ENCODE measurements around the gene CABP7.
"Not testable (repeated sequence)": the region's sequence is repeated elsewhere in the genome, so short reads cannot be mapped to it uniquely, and the experiment has no call there.

The CABP7 gene

DNA sequence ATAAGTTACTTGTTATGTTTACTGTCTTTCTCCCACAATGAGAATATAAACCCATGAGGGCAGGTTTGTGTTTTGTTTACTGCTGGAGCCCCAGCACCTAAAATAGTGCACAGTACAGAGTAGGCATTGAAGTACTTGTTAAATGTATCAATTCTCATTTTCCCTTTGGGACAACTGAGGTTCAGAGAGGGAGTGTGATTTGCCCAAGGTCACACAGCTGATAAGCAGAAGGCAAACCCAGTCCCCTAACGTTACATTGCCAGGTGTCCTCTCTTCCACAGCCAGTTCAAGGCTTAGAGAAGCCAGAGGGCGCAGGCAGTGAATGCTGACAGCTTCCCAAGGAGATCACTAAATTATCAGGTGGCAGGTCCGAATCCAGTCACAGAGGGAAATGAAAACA is 30.2 kb downstream of the CABP7 start:
- DNase-seq: no peak

DNA sequence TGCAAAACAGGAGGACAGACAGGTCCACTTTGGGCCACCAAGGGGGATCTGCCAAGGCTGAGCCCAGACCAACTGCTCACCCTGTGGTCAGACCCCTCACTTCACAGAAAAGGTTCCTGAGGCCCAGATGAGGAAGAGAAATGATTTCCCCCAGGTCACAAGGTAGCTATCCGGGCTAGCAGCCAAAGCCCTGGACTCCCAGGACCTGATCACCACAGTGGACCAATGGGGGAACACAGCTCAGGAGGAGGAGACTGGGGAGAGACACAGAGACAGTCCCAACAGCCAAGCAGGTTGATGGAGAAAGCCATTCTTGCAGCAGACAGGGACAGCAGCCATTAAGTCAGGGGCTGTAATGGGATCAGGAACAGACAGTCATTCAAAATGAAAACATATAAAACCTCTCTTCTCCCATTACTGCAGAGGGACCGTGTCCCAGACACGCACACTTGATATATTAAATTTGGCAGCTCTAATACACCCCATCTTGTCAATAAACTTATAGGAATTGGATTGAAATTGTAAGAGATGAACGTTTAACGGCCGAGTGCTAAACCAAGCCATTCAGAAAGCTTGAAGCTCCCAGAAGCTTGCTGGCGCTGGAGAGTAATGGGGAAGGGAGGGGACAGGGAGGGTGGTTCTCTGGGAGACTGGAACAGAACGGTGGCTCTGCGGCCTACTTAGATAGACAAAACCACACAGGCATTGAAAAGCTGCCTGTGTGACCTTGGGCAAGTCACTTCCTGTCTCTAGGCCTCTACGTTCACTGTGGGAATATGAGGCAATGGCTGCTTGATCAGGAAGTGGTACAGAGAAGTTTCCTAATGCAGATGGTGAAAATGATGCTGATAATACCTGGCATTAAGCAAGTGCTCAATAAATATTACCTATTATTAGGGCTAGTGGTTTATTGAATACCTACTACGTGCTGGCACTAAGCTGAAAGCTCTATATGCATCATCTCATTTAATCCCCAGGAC is 31.0 kb downstream of the CABP7 start:
- no peak for DNase-seq

- DNase-seq: no peak
Measured at GRCh38 chr22:29751669-29752068, 31.9 kb downstream of the CABP7 start.

- DNase-seq: no peak
Measured at GRCh38 chr22:29753808-29754657, 34.2 kb downstream of the CABP7 start.

GRCh38 chr22:29754658-29755395 is 35.0 kb downstream of the CABP7 start:
- not testable (repeated sequence) for DNase-seq

DNA sequence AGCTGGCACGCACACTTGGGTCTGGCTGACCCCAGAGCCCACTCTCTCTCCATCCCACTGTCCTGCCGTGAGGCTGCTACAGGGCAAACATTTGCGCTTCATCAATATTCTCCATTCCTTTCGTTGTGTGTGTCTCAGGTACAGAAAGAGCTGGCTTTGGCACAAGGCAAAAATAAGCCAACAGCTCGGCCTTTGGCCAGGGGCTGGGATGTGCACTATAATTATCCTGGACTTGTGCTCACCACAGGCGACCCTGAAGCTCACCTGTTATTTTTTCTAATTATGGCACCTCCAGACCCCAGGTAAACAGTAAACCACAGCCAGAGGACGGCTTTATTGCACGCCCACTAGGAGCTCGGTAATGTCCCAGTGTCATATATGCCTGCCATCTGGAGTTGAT is 36.1 kb downstream of the CABP7 start:
- DNase-seq: no peak

DNA sequence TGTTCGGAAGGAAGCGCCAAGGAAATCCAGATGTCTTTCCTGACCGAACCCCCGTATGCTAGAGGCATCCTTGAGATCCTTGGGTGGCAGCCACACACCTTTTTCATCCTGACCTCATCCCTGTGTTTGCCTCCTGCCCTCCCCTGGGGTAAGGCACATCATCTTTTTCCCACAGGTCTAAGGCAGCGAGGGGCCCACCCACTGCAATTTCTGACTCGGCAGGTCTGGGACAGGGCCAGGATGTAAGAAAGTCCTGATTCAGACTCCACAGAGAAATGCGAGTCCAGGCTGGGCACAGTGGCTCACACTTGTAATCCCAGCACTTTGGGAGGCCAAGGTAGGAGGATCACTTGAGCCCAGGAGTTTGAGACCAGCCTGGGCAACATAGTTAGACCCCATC is 36.5 kb downstream of the CABP7 start:
- no peak for DNase-seq

GRCh38 chr22:29757096-29757495 is 37.3 kb downstream of the CABP7 start:
- DNase-seq: no peak

- peak; percentile 50 for DNase-seq
Measured at GRCh38 chr22:29758068-29758622, 38.3 kb downstream of the CABP7 start.

GRCh38 chr22:29758959-29759358 is 39.2 kb downstream of the CABP7 start:
- DNase-seq: no peak

DNA sequence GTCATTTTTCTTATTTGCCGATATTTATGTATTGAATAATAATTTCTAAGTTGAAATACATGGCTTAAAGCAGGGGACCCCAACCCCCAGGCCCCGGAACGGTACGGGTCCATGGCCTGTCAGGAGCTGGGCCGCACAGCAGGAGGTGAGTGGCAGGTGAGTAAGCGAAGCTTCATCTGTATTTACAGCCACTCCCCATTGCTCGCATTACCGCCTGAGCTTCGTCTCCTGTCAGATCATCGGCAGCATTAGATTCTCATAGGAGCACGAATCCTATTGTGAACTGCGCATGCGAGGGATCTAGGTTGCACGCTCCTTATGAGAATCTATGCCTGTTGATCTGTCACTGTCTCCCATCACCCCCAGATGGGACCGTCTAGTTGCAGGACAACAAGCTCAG is 42.5 kb downstream of the CABP7 start:
- no peak for DNase-seq

DNA sequence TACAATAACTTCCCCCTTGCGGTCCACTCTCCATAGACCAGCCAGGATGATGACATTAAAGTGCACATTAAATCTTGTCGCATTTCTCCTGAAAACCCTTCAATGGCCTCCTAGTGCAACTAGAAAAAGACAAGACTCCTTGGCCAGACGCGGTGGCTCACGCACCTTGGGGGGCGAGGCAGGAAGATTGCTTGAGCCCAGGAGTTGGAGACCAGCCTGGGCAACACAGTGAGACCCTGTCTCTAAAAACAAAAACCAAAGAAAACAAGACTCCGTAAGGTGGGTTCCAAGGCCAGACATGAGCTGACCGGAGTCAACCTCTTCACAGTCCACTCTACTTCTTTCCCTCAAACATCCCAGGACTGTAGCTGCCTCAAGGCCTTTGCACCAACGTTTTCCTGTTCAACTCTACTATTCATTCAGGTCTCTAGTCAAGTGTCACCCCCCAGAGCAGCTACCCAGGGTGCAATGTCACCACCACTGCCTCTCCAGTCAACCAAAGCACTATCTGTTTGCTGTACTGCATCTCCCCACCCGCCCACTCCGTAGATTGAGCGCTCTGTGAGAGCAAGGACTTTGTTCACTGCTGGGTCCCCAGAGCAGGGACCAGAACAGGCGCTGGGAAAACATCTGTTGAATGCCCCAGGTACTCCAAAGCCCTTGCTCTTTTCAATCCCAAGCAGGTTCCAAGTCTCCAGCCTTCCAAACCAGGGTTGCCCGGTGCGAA is 46.3 kb downstream of the CABP7 start:
- no peak for DNase-seq

- peak; percentile 97 for DNase-seq
Measured at GRCh38 chr22:29766632-29767170, 46.9 kb downstream of the CABP7 start, which contains the start of gene ZMAT5. Gene ZMAT5 (minus strand): TSS chr22:29767007. CDS start chr22:29748544, 18,463 bp downstream.

GRCh38 chr22:29767171-29768051 is 47.6 kb downstream of the CABP7 start, which contains the start of gene UQCR10:
Gene UQCR10 (plus strand): TSS chr22:29767369. CDS start chr22:29767399, 30 bp downstream.
- peak; percentile 88 for DNase-seq

DNA sequence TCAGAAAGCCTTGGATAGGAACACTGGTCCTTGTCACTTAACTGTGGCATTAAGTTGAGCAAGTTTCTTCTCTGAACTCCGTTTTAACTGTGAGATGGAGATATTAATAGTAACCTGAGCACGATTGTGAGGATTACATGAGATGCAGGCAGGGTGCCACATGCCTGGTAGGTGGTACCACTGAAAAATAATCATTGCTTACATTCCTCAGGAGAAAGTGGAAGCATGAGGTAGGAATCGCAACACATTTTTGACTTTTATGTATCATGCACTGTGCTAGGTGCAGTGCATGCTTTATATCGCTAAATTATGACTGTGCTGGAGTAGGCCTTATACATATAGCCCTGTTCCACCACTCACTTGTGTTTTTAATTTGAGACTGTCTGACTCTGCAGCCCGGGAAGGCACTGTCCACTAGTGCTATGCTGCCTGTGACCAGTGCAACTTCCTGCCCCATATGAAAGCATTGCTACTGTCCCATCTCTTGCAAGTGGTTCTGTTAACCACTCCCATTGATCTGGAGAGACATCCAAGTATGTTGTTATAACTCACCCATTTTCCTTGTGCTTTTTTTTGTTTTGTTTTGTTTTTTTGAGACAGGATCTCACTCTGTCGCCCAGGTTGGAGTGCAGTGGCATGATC is 48.4 kb downstream of the CABP7 start:
- DNase-seq: no peak

DNA sequence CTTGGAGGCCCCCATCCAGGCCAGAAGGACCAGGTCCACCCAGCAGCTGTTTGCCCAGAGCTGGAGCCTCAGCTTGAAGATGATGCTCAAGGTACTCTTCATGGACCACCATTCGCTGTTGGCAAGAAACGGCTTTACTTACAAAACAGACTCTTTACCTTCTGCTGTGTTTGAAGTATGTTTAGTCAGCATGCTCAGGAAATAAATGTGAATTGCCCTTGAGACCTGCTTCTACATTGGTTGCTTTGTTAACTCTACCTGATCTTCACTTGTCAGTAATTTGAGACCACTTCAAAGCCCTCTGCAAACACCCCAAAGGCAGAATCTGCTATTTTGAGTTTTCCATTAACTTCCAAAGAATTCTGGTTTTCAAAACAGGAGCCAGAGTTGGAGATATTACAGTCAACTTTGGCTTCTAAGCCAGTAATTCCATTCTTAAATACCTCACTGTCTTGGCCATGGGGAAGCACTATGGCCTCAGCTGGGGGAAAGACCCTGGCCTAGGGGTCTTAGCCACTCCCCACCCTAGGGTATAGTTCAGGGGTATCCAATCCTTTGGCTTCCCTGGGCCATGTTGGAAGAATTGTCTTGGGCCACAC is 50.0 kb downstream of the CABP7 start:
- no peak for DNase-seq

DNA sequence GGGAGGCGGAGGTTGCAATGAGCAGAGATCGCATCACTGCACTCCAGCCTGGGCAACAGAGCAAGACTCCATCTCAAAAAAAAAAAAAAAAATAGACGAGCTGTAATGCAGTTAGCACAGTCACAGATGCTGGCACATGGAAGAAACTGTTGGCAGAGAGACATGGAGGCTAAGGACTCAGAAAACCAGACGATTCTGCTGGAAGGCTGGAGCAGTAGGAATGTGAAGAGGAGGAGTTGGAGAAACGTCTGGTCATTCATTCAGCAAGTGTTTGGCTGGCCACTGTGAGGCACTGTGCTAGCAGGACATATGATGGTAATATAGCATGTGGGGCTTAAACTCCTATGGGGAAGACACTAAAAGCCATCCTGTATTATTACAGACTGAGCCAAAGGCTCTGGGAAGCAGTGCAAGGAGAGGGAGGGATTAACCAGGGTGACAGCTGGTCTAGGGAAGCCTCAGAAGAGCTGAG is 52.4 kb downstream of the CABP7 start:
- peak; percentile 38 for DNase-seq

GRCh38 chr22:29773233-29773632 is 53.4 kb downstream of the CABP7 start:
- DNase-seq: peak; percentile 19

GRCh38 chr22:29780220-29780619 is 60.4 kb downstream of the CABP7 start:
- no peak for DNase-seq
